Stimulated activated CD8-positive, alpha-beta memory T cell treated with anti-CD3 and anti-CD28 coated beads, Interleukin-12 subunit alpha, Interleukin-12 subunit beta, amount 100 ng/mL, for 1 hour (primary cell): ENCODE data around the gene SYTL3.

Source experiments
- DNase-seq: peaks from one replicate; pipeline ENCODE4 v3.0.0-alpha.2; 2020; ENCODE audit warnings: low read depth

The SYTL3 gene

DNA sequence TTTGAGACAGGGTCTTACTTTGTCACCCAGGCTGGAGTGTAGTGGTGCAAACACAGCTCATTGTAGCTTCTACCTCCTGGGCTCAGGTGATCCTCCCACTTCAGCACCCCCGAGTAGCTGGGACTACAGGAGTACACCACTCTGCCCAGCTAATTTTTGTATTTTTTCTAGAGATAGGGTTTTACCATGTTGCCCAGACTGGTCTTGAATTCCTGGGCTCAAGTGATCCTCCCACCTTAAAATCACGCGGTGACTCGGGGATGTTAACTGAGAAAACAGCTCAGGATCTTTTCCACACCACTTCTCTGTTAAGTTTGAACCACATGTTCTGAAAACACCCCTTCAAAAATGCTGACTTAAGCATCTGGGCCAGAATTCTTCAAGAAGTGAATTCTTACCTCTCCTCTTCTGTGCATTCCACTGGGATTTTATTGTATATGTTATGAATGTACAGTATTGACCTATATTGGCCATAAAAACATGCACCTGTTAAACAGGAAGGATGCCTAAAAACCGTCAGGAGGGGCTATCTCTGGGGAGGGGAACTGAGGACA lies 72.4 kb downstream of the SYTL3 start:
- no peak for DNase-seq

DNA sequence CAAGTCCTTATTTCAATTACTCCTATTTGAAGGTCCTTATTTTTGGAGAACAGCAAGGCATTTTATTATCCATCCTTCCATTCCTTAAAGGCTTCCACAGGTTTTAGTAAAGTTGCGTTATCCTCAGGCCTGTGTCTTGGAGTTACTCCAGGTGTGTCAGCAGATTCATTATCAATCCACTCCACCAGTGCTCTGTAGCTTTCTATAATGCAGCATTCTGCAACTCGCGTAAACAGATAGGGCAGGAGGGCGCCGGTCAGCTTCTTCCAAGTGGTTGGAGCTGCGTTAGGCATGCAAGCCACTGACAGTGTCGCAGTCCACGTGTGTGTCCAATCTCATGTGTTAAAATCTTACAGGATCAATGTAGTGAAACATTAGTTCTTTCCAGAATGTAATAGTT lies 75.8 kb downstream of the SYTL3 start:
- DNase-seq: no peak

DNA sequence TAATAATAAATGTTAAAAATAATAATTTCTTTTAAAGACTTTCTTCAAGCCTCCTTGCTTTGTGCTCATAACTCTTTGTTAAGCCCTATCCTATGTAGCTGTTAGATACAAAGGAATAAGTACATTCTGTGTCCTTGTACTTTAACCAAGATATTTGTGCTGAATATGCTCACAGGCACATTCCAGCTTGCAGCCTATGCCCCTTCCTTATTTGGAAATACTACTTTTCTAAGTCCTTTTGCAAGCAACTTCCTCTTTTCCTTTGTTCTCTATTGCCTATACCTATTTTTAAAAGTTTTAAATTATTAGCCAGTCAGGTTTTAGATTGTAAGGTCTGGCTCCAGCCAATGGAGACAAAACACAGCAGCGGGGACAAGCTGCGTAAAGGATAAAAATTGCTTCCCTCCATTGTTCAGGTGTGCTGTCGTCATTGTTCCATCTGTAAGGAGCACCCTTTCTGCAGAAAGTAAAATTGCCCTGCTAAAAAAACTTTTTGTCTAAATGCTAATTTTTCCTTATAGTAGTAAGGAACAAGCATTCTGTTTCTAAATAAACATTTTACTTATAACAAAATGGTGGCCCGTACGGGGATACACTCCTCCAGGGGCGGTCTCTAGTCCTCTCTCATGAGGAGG lies 80.2 kb downstream of the SYTL3 start:
- DNase-seq: no peak

DNA sequence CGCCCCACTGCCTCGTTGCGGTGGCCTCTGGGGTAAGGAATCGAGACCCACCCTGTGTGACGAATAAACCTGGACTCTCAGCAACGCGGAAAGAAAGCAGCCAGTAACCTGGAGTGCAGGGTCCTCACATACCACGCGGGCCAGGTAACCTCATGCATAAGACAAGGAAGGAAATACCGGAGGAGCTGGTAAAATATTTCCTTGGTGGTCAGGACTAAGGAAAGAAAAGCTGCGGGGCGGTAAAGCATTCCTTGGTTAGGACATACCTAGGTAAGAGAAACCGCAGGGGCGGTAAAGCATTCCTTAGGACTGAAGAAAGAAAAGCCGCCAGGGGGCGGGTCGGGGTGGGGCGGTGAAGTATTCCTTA lies 80.7 kb downstream of the SYTL3 start:
- no peak for DNase-seq

DNA sequence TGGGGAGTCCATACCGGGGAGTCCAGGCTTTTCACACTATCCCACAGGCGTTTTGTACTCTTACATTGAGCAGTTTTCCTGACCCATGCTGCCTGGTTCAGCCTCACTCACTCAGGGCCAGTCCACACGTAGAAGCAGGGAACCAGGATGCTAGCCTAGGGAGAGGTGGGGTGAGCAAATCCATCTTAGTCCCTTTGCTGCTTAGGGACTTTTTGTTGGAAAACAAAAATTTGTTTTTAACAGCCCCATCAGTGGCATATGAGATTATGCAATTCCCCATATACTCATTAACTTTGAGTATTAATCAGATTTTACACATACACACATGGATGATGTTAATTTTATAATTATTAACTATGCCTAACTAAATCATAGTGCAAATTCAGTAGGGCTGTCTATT lies 85.2 kb downstream of the SYTL3 start:
- no peak for DNase-seq

DNA sequence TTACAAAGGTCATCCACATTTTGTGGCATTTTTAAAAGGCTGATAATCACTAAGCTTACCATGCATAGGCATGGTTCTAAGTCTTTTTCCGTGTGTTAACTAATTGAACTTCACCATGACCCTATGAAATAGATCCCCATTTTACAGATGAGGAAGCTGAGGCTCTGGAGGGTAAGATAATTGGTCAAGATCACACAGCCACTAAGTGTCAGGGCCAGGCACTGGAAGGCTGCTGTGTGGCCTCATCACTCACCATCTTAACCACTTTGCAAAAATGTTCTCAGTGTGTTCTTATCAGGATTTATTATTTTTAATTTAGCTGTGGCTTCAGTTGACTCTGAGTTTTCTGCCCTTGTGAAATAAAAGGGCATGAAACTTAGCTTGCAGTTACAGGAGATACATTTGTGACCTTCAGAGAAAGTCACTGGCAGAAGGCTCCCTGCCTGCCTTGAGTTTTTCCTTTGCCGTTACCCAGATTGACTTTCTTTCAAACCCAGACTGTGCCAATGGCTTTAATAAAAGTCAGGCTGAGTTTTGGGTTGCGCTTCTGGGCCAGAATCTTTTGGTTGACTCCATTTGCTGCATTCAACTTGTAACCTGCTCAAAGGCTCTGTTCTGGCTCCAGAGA lies 87.3 kb downstream of the SYTL3 start:
- no peak for DNase-seq

DNA sequence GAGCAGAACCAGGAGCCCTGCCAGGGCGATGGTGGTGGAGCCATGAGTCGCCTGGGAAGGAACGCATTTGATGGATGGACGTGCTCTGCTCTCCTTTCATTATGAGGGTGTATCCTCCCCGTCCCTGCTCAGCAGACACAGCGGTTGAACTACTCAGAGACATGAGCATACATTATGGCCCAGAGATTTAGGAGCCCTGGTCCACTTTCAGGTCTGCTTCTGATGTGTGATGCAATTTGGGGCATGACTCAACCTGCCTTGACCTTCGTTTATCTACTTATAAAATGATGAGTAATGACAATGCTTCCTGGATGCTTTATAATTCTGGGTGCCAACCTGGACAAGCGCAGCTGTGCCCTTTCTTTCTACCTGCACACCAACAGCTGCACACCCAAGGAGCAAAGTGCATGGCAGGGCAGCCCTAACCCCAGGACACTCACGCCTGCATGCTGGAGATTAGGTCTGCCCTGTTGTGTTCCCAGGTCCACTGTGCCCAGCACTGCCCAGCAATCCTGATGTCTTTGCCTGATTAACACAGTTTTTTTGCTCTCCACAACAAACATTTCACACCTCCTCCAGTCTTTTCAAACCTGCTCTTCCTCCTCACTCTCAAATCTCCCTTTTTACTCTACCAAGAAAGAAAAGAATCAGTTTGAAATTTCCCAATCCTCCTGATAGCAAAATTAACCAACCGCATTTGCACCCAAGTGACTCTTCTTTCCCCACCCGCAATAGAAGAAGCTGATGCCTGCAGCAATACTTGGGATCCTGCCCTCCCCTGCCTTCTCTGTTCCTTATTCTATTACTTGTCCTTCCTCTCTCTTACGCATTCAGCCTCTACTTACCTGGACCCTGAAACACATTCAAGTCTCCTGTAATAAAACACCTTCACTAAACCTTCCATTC lies 88.1 kb downstream of the SYTL3 start:
- no peak for DNase-seq

DNA sequence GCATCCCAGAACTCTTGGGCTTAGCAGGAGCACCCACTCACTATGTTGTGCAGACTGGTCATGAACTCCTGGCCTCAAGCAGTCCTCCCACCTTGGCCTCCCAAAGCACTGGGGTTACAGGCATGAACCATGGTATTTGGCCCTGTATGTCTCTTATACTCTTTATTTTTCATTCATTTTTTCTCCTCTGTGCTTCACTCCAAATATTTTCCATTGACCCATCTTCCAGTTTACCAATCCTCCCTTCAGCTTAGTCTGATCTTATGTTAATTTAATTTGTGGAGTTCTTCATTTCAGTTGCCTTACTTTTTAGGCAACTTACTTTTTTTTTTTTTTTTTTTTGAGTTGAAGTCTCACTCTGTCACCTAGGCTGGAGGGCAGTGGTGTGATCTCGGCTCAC lies 89.8 kb downstream of the SYTL3 start:
- no peak for DNase-seq

DNA sequence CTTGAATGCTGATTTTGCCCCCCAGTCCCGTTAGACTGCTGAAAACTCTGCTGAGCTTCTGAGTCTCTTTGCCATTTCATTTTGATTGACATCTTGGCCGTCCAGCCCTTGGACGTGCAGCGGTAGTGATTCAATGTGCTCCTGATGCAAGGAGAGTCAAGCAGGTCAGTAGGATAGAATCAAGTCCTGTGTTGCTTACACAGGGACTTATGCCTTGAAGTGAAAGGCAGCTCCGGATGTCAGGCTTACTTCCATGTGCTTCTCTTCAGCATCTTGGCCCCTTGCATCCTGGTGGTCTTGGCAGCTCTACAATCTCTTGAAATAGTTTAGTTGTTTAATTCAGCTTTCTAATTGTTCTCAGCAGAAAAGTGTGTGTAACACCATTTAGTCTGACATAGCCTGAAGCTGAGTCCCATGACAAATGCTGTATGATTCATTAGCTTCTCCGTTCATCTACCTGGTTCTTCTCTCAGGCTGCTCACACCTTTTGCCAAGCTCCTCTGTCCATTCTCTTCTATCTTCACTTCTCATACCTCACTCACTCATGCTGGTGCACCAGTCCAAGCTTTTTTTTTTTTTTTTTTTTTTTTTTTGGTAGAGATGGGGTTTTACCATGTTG lies 93.3 kb downstream of the SYTL3 start:
- DNase-seq: no peak

DNA sequence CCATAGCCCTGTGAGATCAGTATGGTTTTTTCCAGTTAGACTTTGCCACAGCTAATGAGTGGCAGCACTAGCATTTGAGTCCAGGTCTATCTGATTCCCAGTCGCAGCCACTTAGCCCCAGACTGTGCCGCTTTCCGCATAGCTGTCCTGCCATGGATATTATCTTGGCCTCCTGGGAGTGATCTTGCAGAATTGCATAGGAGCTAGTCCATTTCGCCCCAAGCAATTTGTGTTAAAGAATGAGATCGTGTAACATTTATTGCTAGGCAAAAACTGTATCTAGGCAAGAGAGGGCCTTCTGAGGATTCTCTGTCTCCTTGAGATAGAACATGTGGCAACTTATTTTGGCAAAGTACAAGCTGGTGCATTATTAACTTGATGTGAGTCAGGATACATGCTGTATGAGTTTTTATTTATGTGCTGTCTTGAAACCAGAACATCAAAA lies 95.2 kb downstream of the SYTL3 start:
- DNase-seq: no peak

DNA sequence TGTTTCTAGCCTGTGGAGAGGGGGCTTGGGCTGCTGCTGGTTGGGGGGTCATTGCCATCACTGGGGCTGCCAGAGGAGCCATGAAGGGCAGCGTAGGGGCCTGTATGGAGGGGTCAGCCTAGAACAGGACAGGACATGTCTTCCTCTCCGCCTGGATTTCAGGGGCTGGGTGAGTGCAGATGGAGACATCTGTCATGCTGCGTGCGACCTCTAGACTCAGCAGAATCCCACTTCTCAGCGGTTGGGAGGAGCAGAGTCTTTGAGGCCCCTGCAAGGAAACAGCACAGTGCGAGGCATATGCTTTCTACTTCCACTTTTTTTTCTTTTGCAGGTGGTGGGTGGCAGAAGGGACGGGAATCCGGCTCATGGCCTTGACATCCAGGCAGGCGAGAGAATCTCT lies 101.4 kb downstream of the SYTL3 start:
- no peak for DNase-seq

DNA sequence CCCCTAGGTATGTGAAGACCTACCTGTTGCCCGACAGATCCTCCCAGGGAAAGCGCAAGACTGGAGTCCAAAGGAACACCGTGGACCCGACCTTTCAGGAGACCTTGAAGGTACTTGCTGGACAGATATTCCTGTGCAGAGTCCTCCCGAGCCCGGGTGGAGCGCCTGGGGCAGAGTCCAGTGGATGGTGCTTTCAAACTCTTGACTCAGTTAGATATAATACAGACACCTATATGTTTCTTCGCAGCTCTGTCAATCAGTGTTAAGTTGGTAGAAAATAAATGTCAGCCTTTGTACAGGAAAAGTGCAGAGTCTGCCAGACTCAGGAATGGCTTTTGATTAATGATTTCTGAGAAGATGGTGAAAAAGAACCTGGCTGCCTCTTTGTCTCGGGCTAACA lies 102.1 kb downstream of the SYTL3 start:
- DNase-seq: no peak

DNA sequence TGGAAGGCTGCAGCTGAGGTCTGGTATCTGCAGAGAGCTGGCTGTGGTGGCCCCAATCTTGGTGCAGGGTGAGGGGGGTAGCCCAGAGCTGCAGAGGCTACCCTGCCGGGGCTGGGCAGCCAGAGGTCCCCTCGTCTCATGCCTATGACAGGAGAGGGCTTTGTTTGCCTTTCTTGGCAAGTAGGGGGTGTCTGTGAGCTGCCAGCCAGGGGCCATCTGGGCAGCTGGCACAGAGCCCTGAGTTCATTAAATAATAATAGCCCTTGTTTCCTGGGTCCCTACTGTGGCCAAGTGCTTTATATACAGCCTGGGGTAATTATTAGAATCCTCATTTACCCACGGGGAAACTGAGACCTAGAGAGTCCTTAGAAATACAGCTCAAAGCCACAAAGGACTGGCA lies 102.8 kb downstream of the SYTL3 start:
- no peak for DNase-seq

DNA sequence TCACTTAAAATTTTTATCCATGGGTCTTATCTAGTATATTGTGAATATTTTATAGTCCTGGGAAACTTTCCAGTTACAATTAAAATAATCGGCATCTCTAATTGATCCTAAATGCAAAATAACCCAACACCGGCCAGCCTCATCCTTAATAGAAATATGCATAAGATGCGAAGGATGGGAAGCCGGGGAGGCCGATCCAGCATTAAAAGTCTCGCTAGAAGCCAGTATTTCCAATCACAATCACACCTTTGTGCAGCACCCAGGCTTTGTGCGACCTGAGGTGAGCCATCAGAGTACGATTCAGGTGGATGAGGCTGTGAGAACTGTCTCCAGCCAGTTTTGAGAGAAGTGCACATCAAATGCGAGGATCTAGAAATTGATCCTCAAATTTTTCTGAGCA lies 104.0 kb downstream of the SYTL3 start:
- DNase-seq: no peak

DNA sequence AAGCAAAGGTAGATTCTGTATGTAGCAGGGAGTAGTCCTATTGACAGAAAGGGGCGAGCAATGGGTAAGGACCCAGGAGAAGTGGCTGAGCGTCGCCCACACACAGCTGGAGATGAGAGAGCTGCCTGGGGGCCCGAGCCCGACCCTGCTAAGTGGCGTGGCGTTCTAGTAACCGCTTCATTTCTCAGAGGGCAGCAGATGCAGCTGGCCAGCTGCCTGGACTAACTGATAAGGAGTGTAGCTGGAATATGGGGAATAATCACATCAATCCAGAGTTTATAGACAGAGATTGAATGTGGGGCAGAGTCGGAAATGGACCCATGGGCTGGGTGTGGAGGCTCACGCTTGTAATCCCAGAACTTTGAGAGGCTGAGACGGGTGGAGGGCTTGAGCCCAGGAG lies 104.9 kb downstream of the SYTL3 start:
- no peak for DNase-seq

DNA sequence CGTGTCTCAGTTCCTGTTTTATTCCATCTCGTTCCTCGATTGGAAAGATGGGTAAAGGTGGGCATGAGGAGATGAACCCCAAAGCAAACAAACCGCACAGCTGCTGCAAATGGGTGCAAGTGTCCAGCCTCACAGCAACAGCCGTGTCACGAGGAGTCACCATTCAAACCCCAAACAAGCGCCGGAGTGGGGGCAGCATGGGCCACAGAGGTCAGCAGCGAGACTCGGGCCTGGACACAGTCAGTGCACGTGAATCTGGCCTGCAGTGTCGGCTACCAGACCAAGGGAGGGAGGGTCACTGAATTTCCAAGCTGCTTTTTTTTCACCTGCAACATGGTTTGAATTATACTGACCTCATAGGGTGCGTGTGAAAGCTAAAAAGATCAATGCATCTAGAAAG lies 105.8 kb downstream of the SYTL3 start:
- DNase-seq: no peak

DNA sequence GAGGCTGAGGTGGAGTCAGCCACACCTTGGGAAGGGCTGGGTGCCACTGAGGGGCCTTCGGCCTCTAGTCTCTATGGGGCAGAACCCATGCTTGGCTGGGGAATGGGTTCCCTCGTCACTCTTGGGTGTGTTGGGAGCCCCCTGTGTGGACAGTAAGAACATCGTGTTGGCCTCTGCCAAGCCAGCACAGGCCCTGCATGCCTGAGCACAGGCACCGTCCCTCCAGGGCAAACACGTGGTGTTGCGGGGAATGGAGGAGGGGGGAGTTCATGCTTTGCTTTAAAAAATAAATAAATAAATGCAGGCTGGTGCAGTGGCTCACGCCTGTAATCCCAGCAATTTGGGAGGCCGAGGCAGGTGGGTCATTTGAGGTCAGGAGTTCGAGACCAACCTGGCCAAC lies 106.3 kb downstream of the SYTL3 start:
- no peak for DNase-seq

DNA sequence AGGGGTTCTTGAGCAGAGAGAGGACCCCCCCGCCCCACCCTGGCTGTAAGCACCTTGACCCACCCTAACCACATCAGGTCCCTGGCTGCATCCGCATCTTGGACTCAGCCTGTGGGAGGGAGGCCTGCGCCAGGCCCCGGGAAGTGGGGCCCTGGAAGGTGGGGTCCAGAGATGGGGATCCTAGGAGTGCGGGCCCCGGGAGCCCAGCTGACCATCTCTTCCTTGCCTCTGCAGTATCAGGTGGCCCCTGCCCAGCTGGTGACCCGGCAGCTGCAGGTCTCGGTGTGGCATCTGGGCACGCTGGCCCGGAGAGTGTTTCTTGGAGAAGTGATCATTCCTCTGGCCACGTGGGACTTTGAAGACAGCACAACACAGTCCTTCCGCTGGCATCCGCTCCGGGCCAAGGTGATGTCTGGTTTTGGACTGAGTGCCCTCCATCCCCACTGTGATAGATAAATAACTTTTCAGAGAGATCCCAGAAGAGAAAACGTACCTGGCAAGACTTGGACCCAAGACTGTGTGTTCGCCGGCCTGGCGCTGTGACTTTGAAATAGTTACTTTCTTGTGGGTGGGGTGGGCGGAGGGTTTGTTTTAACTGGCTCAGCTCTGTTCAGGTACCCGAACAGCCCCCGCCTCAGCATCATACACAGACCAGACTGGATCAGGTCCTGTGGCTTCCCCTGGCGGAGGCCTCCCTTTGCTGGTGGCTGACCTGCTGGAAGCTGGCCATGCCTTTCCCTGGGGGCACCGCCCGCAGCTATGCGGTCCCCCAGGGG lies 107.3 kb downstream of the SYTL3 start:
- no peak for DNase-seq

DNA sequence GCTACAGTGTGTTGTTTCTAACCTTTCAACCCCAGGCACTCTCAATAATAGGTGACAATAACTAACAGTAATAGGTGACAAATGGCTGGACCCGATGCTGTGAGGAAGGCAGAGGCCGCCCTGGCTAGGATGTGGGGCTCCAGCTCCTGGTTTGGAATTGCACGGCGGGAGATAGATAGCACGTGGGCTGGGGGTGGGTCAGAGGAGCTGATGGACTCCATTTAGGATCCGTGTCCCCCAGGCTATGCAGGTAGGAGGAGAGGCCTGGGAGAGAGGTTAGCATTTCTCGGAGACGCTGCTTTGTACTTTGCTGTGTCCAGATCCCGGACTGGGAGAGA lies 107.9 kb downstream of the SYTL3 start:
- DNase-seq: no peak

DNA sequence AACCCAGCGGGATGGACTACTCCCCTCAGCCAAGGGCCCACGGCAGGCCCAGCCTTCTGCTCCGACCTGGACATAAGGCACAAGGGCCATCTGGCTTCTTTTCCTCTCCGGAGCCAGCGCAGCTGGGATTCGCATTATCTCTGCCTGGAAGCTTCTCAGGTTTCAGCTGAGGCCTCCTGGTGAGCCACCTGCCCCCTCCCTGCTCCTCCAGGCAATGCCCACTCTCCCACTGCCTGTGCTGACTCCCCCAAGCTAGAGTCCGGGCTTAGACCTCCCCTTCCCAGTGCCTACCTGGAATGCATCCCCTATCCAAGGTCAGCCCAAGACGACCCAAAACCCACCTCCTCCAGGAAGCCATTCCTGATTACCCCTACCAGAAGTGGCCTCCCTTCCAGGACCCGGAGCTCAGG lies 108.6 kb downstream of the SYTL3 start:
- no peak for DNase-seq

DNA sequence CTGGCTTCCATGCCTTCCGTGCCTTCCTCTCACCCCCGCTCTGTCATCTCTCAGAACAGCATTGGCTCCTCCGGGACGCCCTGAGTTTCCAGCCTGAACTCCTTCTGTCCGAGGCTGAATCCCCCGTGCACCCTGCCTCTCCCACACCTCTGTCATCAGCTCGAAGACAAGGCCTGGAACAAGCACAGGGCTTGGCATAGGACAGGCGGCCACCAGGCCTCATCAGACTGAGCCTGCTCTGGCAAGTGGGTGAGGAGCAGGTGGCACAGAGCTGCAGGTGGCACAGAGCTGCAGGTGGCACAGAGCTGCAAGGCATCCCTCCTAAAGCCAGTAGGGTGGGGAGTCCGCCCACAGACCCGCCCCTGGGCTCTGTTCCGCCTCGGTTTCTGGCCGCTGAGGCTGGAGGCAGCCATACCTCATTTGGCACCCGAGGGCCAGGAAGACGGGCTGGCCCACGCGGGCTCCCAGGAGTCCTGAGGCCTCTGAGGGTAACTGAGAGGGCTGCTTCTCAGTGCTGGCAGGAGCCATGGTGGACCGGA lies 109.2 kb downstream of the SYTL3 start:
- no peak for DNase-seq
